H1 (cell line): ENCODE measurements around the gene MIF. TPM values are rescaled to one million over a fixed set of nuclear protein-coding genes. Genes with fewer than 3 reads are reported as not detected.

ENCODE experiments used
- CTCF ChIA-PET: fragments of 300-600 bp; sonication (Branson Sonifier 250); formaldehyde crosslinking; loops from one replicate; lab custom pipeline; 2021; ENCODE audit not compliant: partially characterized antibody; lab: Charles Lee
- POLR2A ChIA-PET: fragments of 300-600 bp; sonication (Branson Sonifier 250); formaldehyde crosslinking; loops from one replicate; lab custom pipeline; 2021; ENCODE audit warnings: inconsistent platforms; ENCODE audit not compliant: partially characterized antibody; lab: Charles Lee
- DNase-seq, 2 experiments: peaks; one replicate each; pipeline versions ENCODE4 v3.0.0 to v3.0.0-alpha.2; 2010 to 2022; ENCODE audit warnings: low spot score in 2 of 2, low read depth in 1 of 2, mixed read lengths in 1 of 2
- FAIRE-seq: peaks from 2 replicates; lab custom pipeline; 2011; peaks lifted over from hg19 to GRCh38; lab: Jason Lieb, UNC
- H2AFZ ChIP-seq: 2 replicates; pipeline ENCODE4 v1.8.1; 2012; ENCODE audit warnings: low read length, inconsistent platforms
- H2AK5ac ChIP-seq: 2 replicates; pipeline ENCODE4 v1.6.1; 2013; ENCODE audit warnings: low read depth, low read length
- H2BK120ac ChIP-seq: replicated peaks from 2 replicates; pipeline ENCODE3; 2013; ENCODE audit warnings: low read depth, low read length, inconsistent platforms
- H2BK12ac ChIP-seq: 2 replicates; pipeline ENCODE4 v1.6.1; 2013; ENCODE audit warnings: low read depth, low read length
- H2BK15ac ChIP-seq: 2 replicates; pipeline ENCODE4 v1.6.1; 2013; ENCODE audit warnings: low read length
- H2BK20ac ChIP-seq: 2 replicates; pipeline ENCODE4 v1.6.1; 2013; ENCODE audit warnings: low read length
- H2BK5ac ChIP-seq: 2 replicates; pipeline ENCODE4 v1.6.1; 2013; ENCODE audit warnings: low read depth, low read length
- H3K14ac ChIP-seq: 2 replicates; pipeline ENCODE4 v1.6.1; 2013; ENCODE audit warnings: inconsistent platforms; ENCODE audit not compliant: insufficient read length
- H3K18ac ChIP-seq: 2 replicates; pipeline ENCODE4 v1.6.1; 2013; ENCODE audit warnings: low read length; ENCODE audit errors: extremely low read depth
- H3K23ac ChIP-seq: 2 replicates; pipeline ENCODE4 v1.6.1; 2013; ENCODE audit warnings: inconsistent platforms; ENCODE audit not compliant: insufficient read length
- H3K23me2 ChIP-seq: 2 replicates; pipeline ENCODE4 v1.6.1; 2013; ENCODE audit warnings: low read depth, low read length
- H3K27ac ChIP-seq: 2 replicates; pipeline ENCODE4 v1.6.1; 2011; ENCODE audit warnings: low read depth, low read length, inconsistent platforms
- H3K27me3 ChIP-seq, 4 experiments: replicated peaks in 1 of 4; 1 replicate in 1 of 4; 2 replicates in 3 of 4; pipeline versions ENCODE4 v1.6.1 to v1.8.1; 2011 to 2013; ENCODE audit warnings: low read length in 3 of 4, mild to moderate bottlenecking in 3 of 4, inconsistent platforms in 2 of 4, mixed read lengths in 2 of 4, moderate library complexity in 1 of 4; ENCODE audit not compliant: control insufficient read depth in 3 of 4, insufficient read depth in 3 of 4; ENCODE audit errors: extremely low read depth in 1 of 4
- H3K36me3 ChIP-seq, 4 experiments: 2 replicates each; pipeline versions ENCODE4 v1.6.1 to v1.8.1; 2011 to 2013; ENCODE audit warnings: mild to moderate bottlenecking in 4 of 4, low read length in 3 of 4, moderate library complexity in 2 of 4, control low read depth in 1 of 4, inconsistent platforms in 1 of 4; ENCODE audit not compliant: insufficient read depth in 4 of 4, control insufficient read depth in 2 of 4
- H3K4ac ChIP-seq: replicated peaks from 2 replicates; pipeline ENCODE3; 2013; ENCODE audit warnings: low read length, low read depth, mixed read lengths, inconsistent platforms; ENCODE audit not compliant: insufficient read length
- H3K4me1 ChIP-seq, 4 experiments: replicated peaks in 1 of 4; 1 replicate in 1 of 4; 2 replicates in 3 of 4; pipeline versions ENCODE4 v1.6.1 to v1.8.1; 2011 to 2013; ENCODE audit warnings: low read length in 3 of 4, inconsistent platforms in 2 of 4, mixed read lengths in 1 of 4; ENCODE audit not compliant: insufficient read depth in 4 of 4, control insufficient read depth in 3 of 4
- H3K4me2 ChIP-seq, 2 experiments: 2 replicates each; pipeline versions ENCODE4 v1.6.1 to v1.8.1; 2011 to 2013; ENCODE audit warnings: low read depth in 2 of 2, low read length in 2 of 2, control low read depth in 1 of 2, inconsistent platforms in 1 of 2, mild to moderate bottlenecking in 1 of 2; ENCODE audit not compliant: insufficient read depth in 1 of 2
- H3K4me3 ChIP-seq, 4 experiments: fragments of 200-600, 300-600 bp in 1 of 4; sonication (generic), shearing (Covaris generic), sonication (Bioruptor Twin) in 1 of 4; 2 replicates each; pipeline versions ENCODE4 v1.5.1 to v1.8.1; 2011 to 2016; ENCODE audit warnings: low read length in 4 of 4, low read depth in 3 of 4, control low read depth in 2 of 4, inconsistent platforms in 2 of 4, mild to moderate bottlenecking in 2 of 4, mixed read lengths in 1 of 4, moderate library complexity in 1 of 4; ENCODE audit not compliant: insufficient read depth in 2 of 4; ENCODE audit errors: extremely low read depth in 1 of 4
- H3K56ac ChIP-seq: replicated peaks from 2 replicates; pipeline ENCODE3; 2013; ENCODE audit warnings: low read depth, mild to moderate bottlenecking, mixed read lengths, low read length, inconsistent platforms; ENCODE audit not compliant: insufficient read length
- H3K79me1 ChIP-seq: 2 replicates; pipeline ENCODE4 v1.6.1; 2013; ENCODE audit warnings: low read depth, low read length, control low read depth
- H3K79me2 ChIP-seq, 2 experiments: 2 replicates each; pipeline versions ENCODE4 v1.6.1 to v1.8.1; 2012 to 2013; ENCODE audit warnings: low read length in 2 of 2, mild to moderate bottlenecking in 2 of 2, inconsistent platforms in 1 of 2; ENCODE audit not compliant: insufficient read depth in 2 of 2, control insufficient read depth in 1 of 2
- H3K9ac ChIP-seq, 4 experiments: replicated peaks in 1 of 4; 1 replicate in 1 of 4; 2 replicates in 3 of 4; pipeline versions ENCODE4 v1.6.1 to v1.8.1; 2011 to 2013; ENCODE audit warnings: low read depth in 3 of 4, low read length in 3 of 4, control low read depth in 2 of 4, mild to moderate bottlenecking in 2 of 4, moderate library complexity in 2 of 4, inconsistent platforms in 1 of 4; ENCODE audit errors: extremely low read depth in 1 of 4
- H3K9me3 ChIP-seq, 2 experiments: 2 replicates each; pipeline versions ENCODE4 v1.6.1 to v1.8.1; 2012 to 2013; ENCODE audit warnings: mild to moderate bottlenecking in 2 of 2, moderate library complexity in 2 of 2, control low read depth in 1 of 2, inconsistent platforms in 1 of 2, low read depth in 1 of 2, low read length in 1 of 2, mixed read lengths in 1 of 2; ENCODE audit not compliant: insufficient read depth in 2 of 2
- H4K20me1 ChIP-seq, 2 experiments: replicated peaks in 1 of 2; 2 replicates each; pipeline versions ENCODE3 to v1.8.1; 2011 to 2013; ENCODE audit warnings: inconsistent platforms in 2 of 2, low read length in 2 of 2, mild to moderate bottlenecking in 1 of 2; ENCODE audit not compliant: insufficient read depth in 2 of 2, control insufficient read depth in 1 of 2
- H4K5ac ChIP-seq: 2 replicates; pipeline ENCODE4 v1.6.1; 2013; ENCODE audit warnings: low read length, low read depth, mixed read lengths, inconsistent platforms; ENCODE audit not compliant: insufficient read length
- H4K8ac ChIP-seq: 2 replicates; pipeline ENCODE4 v1.8.0; 2013; ENCODE audit warnings: mild to moderate bottlenecking, moderate library complexity, low read length, inconsistent platforms; ENCODE audit not compliant: insufficient read depth; ENCODE audit errors: extremely low read depth
- H4K91ac ChIP-seq: replicated peaks from 2 replicates; pipeline ENCODE3; 2013; ENCODE audit warnings: low read length, mixed read lengths, inconsistent platforms; ENCODE audit not compliant: insufficient read length
- ASH2L ChIP-seq: fragments of 200-600, 300-600 bp; sonication (generic); IDR thresholded peaks from one replicate; pipeline ENCODE4 v1.7.1; 2017; ENCODE audit warnings: low read length
- EGR1 ChIP-seq: IDR thresholded peaks from 2 replicates; pipeline ENCODE4 v1.6.1; 2011; ENCODE audit warnings: low read depth, low read length, borderline replicate concordance
- EZH2 ChIP-seq: fragments of 200-600 bp; sonication (generic); IDR thresholded peaks from 2 replicates; pipeline ENCODE4 v1.7.1; 2012; ENCODE audit warnings: low read depth, mild to moderate bottlenecking, moderate library complexity, low read length, inconsistent platforms; ENCODE audit not compliant: severe bottlenecking
- GABPA ChIP-seq: IDR thresholded peaks from 2 replicates; pipeline ENCODE4 v1.6.1; 2011; ENCODE audit warnings: mild to moderate bottlenecking, low read length, moderate library complexity, borderline replicate concordance; ENCODE audit not compliant: insufficient read depth
- JUN ChIP-seq: IDR thresholded peaks from 2 replicates; pipeline ENCODE4 v1.6.1; 2011; ENCODE audit warnings: low read depth, mild to moderate bottlenecking, improper control_type of control experiment, low read length
- ZNF274 ChIP-seq: IDR thresholded peaks from 2 replicates; pipeline ENCODE4 v1.7.0; 2012; ENCODE audit warnings: low read length, borderline replicate concordance; ENCODE audit errors: extremely low read depth
- WGBS, 2 experiments: shearing (Covaris generic) in 1 of 2; methylation state at CpG; one replicate each; pipeline versions ENCODE4 v1.1.6 to v1.1.7; 2013 to 2015; ENCODE audit warnings: low lambda C conversion rate in 2 of 2, mixed read lengths in 2 of 2, inconsistent platforms in 1 of 2, low coverage in 1 of 2, missing lambda C conversion rate in 1 of 2; ENCODE audit not compliant: insufficient replicate concordance in 2 of 2, insufficient coverage in 1 of 2, insufficient read length in 1 of 2; ENCODE audit errors: extremely low coverage in 1 of 2, missing lambda C conversion rate in 1 of 2; 5-methylcytosine and 5-hydroxymethylcytosine counted together
- polyA plus RNA-seq, 7 experiments: library from polyadenylated mRNA; depleted of rRNA in 3 of 7; stranded (reverse) in 5 of 7; unstranded in 2 of 7; fragments of >200 nt in 5 of 7; fragments of 200-250 nt in 2 of 7; gene quantifications; 1 replicate in 5 of 7; 2 replicates in 1 of 7; 4 replicates in 1 of 7; pipeline versions ENCODE4 v1.2.1 to v1.2.3, GENCODE V29; 2011 to 2013; ENCODE audit warnings: missing spikeins in 2 of 7, mixed read lengths in 2 of 7
- total RNA-seq: library from RNA; stranded (reverse); fragmentation: NEBNext Ultra II Directional; extraction: Animal tissue kit (Norgen Biotek cat#: 25700); gene quantifications from 2 replicates; pipeline ENCODE4 v1.2.1, GENCODE V29; 2021

MIF gene
- total and polyA plus RNA-seq, 2 of the 8 experiments (the other 6 are each of a cell fraction or from before 2014, with no cell fraction given): 1,082 to 1,870 TPM

- H4K20me1 ChIP-seq: no peaks in the 10 kb centered on the region
- no peak overlapping the region for H2BK12ac ChIP-seq
- H2AK5ac ChIP-seq: no peak overlapping the region
- H3K56ac ChIP-seq: no peak overlapping the region
- H2BK15ac ChIP-seq: no peak overlapping the region
- no peak overlapping the region for H2BK20ac ChIP-seq
- no peak overlapping the region for H3K14ac ChIP-seq
- FAIRE-seq: no peak
- POLR2A ChIA-PET: interaction anchor here (1.7 to 2.1 kb wide), 3 partner anchors 10 to 15 kb away, joined by 4 to 9 read pairs (median 6); partner anchors contain the start of gene MIF
- H4K8ac ChIP-seq: no peak overlapping the region
- no peak overlapping the region for H4K5ac ChIP-seq
- no peak overlapping the region for H2BK5ac ChIP-seq
- no peaks in the 10 kb centered on the region for H3K79me1 ChIP-seq
- H4K91ac ChIP-seq: no peak overlapping the region
- H3K9ac ChIP-seq: no peak overlapping the region
- no peak overlapping the region for H3K23ac ChIP-seq
- no peak overlapping the region for H2AFZ ChIP-seq
- no peaks in the 10 kb centered on the region for H3K9me3 ChIP-seq
- no peak overlapping the region for H2BK120ac ChIP-seq
- no peak overlapping the region for H3K18ac ChIP-seq
- H3K4me3 ChIP-seq: no peak overlapping the region
- no peaks in the 10 kb centered on the region for H3K79me2 ChIP-seq
- CTCF ChIA-PET: interaction anchor here (2.4 kb wide), 1 partner anchor 10 kb away, joined by 11 read pairs; the partner anchor contains the start of gene MIF
- no peaks in the 10 kb centered on the region for H3K23me2 ChIP-seq
- H3K36me3 ChIP-seq: no peaks in the 10 kb centered on the region
- no peaks in the 10 kb centered on the region for H3K4me1 ChIP-seq
- H3K27ac ChIP-seq: no peak overlapping the region
- no peak overlapping the region for H3K4me2 ChIP-seq
- H3K4ac ChIP-seq: no peak overlapping the region
- H3K27me3 ChIP-seq: no peaks in the 10 kb centered on the region
- WGBS, 2 experiments: 94% methylated on average over 9 of the region's 9 CpGs; no CpG with 5 or more reads in 1 of the 2 experiments
- DNase-seq: no peak
- no peak for TF ChIP-seq GABPA
- TF ChIP-seq EZH2: no peak
- TF ChIP-seq EGR1: no peak
- TF ChIP-seq ASH2L: no peak
- no peak for TF ChIP-seq JUN
- no peak for TF ChIP-seq ZNF274
These were observed 10.5 kb upstream of the MIF start for GRCh38 chr22:23883658-23884057.
